Measurements from ENCODE around the gene INHBB.

INHBB gene

GRCh38 chr2:120352696-120353590 lies 7.0 kb downstream of the INHBB start:
- Histone ChIP-seq H3F3A (ENCODE audit: insufficient read depth) (no peaks in the 10 kb centered on the region), H3K9ac (ENCODE audit: low read length) (no peak overlapping the region), H3K27me3 (ENCODE audit: low read length) (no peaks in the 10 kb centered on the region; the same call in 1 of the 2 replicates), H3K4me2 (ENCODE audit: low read depth, low read length, poor library complexity, severe bottlenecking) (no peak overlapping the region), H3K79me2 (ENCODE audit: insufficient read depth, low read length) (no peaks in the 10 kb centered on the region), H3K36me3 (ENCODE audit: low read length) (no peaks in the 10 kb centered on the region), H4K20me1 (ENCODE audit: low read depth, low read length) (no peaks in the 10 kb centered on the region), H3K9me3 (ENCODE audit: insufficient read depth, low read length) (no peaks in the 10 kb centered on the region), H2AFZ (ENCODE audit: low read depth, low read length, severe bottlenecking) (no peak overlapping the region), H3K27ac (ENCODE audit: low read depth, low read length) (no peak overlapping the region), H3K9me2 (replicated peaks; ENCODE audit: insufficient read depth, low read length) (no peaks in the 10 kb centered on the region), H3K4me3 (ENCODE audit: insufficient read depth, low read length, poor library complexity, severe bottlenecking) (no peak overlapping the region)
- TF ChIP-seq EZH2phosphoT487 (conservative IDR thresholded peaks at IDR 0.05; ENCODE audit: low read length) (no peak), CTCF (IDR thresholded peaks at IDR 0.05; ENCODE audit: insufficient read depth, low read length, poor library complexity, severe bottlenecking) (no peak)

GRCh38 chr2:120353591-120353898 lies 7.6 kb downstream of the INHBB start:
- H3K27me3 ChIP-seq (ENCODE audit: low read length): no peaks in the 10 kb centered on the region; the same call in 1 of the 2 replicates
- no peak overlapping the region for H3K27ac ChIP-seq (ENCODE audit: low read depth, low read length)
- H3K4me2 ChIP-seq (ENCODE audit: low read depth, low read length, poor library complexity, severe bottlenecking): no peak overlapping the region
- no peaks in the 10 kb centered on the region for H3F3A ChIP-seq (ENCODE audit: insufficient read depth)
- H3K9ac ChIP-seq (ENCODE audit: low read length): no peak overlapping the region
- no peaks in the 10 kb centered on the region for H3K36me3 ChIP-seq (ENCODE audit: low read length)
- H4K20me1 ChIP-seq (ENCODE audit: low read depth, low read length): no peaks in the 10 kb centered on the region
- no peak overlapping the region for H2AFZ ChIP-seq (ENCODE audit: low read depth, low read length, severe bottlenecking)
- no peaks in the 10 kb centered on the region for H3K9me3 ChIP-seq (ENCODE audit: insufficient read depth, low read length)
- no peak overlapping the region for H3K4me3 ChIP-seq (ENCODE audit: insufficient read depth, low read length, poor library complexity, severe bottlenecking)
- H3K79me2 ChIP-seq (ENCODE audit: insufficient read depth, low read length): no peaks in the 10 kb centered on the region
- H3K9me2 ChIP-seq (replicated peaks; ENCODE audit: insufficient read depth, low read length): no peaks in the 10 kb centered on the region
- no peak for TF ChIP-seq CTCF (IDR thresholded peaks at IDR 0.05; ENCODE audit: insufficient read depth, low read length, poor library complexity, severe bottlenecking)
- no peak for TF ChIP-seq EZH2phosphoT487 (conservative IDR thresholded peaks at IDR 0.05; ENCODE audit: low read length)

- no peak overlapping the region for H2AFZ ChIP-seq (ENCODE audit: low read depth, low read length, severe bottlenecking)
- H3K9me2 ChIP-seq (replicated peaks; ENCODE audit: insufficient read depth, low read length): no peaks in the 10 kb centered on the region
- H3K4me2 ChIP-seq (ENCODE audit: low read depth, low read length, poor library complexity, severe bottlenecking): no peak overlapping the region
- no peak overlapping the region for H3K9ac ChIP-seq (ENCODE audit: low read length)
- no peaks in the 10 kb centered on the region for H4K20me1 ChIP-seq (ENCODE audit: low read depth, low read length)
- no peak overlapping the region for H3K27ac ChIP-seq (ENCODE audit: low read depth, low read length)
- H3K27me3 ChIP-seq (ENCODE audit: low read length): no peaks in the 10 kb centered on the region; the same call in 1 of the 2 replicates
- no peaks in the 10 kb centered on the region for H3F3A ChIP-seq (ENCODE audit: insufficient read depth)
- TF ChIP-seq EZH2phosphoT487 (conservative IDR thresholded peaks at IDR 0.05; ENCODE audit: low read length): no peak
- no peak for TF ChIP-seq CTCF (IDR thresholded peaks at IDR 0.05; ENCODE audit: insufficient read depth, low read length, poor library complexity, severe bottlenecking)
- H3K9me3 ChIP-seq (ENCODE audit: insufficient read depth, low read length): no peaks in the 10 kb centered on the region
- H3K36me3 ChIP-seq (ENCODE audit: low read length): no peaks in the 10 kb centered on the region
- H3K4me3 ChIP-seq (ENCODE audit: insufficient read depth, low read length, poor library complexity, severe bottlenecking): no peak overlapping the region
- no peaks in the 10 kb centered on the region for H3K79me2 ChIP-seq (ENCODE audit: insufficient read depth, low read length)
Observed at GRCh38 chr2:120353931-120354330, 8.0 kb downstream of the INHBB start.

All from SU-DHL-6 (cell line).